ENCODE data around the gene CALM1.

Gene CALM1

DNA sequence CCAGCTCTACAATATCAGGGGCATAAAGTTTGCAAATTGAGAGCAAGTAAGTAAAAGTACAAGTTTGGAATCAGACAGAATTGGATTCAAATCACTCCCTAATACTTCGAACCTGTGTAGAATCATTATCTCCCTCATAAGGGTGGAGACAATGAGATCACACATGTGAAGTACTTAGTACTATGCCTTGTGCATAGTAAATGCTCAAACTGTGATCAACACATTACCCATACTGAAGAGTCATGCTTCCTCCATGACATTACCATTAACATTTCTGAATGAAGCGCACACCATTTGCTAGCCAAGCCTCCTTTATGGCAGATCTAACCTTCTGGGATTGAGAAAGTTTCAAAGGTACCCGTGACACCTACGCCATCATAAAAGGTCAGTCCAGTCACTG is 38.5 kb upstream of the CALM1 start:
- TF ChIP-seq, protein P1, sequence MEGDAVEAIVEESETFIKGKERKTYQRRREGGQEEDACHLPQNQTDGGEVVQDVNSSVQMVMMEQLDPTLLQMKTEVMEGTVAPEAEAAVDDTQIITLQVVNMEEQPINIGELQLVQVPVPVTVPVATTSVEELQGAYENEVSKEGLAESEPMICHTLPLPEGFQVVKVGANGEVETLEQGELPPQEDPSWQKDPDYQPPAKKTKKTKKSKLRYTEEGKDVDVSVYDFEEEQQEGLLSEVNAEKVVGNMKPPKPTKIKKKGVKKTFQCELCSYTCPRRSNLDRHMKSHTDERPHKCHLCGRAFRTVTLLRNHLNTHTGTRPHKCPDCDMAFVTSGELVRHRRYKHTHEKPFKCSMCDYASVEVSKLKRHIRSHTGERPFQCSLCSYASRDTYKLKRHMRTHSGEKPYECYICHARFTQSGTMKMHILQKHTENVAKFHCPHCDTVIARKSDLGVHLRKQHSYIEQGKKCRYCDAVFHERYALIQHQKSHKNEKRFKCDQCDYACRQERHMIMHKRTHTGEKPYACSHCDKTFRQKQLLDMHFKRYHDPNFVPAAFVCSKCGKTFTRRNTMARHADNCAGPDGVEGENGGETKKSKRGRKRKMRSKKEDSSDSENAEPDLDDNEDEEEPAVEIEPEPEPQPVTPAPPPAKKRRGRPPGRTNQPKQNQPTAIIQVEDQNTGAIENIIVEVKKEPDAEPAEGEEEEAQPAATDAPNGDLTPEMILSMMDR (conservative IDR thresholded peaks at IDR 0.05) = no peak
- no peak for TF ChIP-seq ZFX (IDR thresholded peaks at IDR 0.05)
- H3K27ac ChIP-seq = no peak overlapping the region

DNA sequence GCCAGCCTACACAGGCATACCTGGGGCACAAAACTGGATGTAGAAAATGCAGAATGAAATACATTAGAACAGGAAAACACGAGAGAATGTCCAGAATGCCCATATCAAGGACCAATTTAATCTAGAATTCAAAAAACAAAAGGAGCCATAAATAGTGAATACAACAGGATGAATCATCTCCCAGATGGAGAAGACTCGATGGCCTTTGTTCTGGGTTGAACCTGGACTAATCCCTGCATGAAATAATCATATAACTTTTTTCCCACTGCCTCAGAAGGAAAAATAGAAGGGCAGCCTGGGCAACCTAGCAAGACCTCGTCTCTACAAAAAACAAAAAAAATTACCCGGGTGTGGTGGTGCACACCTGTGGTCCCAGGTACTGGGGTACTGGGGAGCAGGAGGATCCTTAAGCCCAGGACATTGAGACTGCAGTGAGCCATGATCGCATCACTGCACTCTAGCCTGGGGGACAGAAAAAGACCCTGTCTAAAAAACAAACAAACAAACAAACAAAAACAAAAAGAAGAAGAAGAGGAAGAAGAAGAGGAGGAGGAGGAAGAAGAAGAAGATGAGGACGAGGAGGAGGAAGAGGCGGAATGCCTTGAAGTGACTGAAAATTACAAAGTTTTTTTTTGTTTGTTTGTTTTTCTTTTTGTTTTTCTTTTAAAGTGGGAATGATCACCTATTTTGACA is 34.8 kb upstream of the CALM1 start:
- no peak overlapping the region for H3K27ac ChIP-seq
- no peak for TF ChIP-seq ZFX (IDR thresholded peaks at IDR 0.05)
- TF ChIP-seq, protein P1 (conservative IDR thresholded peaks at IDR 0.05) = no peak

DNA sequence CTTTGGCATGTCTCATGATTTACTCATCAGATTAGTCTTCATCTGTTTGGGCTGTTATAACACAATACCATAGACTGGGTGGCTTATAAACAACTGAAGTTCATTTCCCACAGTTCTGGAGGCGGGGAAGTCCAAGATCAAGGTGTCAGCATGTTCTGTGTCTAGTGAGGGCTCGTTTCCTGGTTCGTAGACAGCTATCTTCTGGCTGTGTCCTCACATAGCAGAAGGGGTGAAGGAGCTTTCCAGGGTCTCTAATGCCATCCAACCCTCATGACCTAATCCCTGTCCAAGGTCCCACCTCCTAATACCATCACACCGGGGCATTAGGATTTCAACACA is 34.3 kb upstream of the CALM1 start:
- TF ChIP-seq, protein P1 (conservative IDR thresholded peaks at IDR 0.05) = no peak
- TF ChIP-seq ZFX (IDR thresholded peaks at IDR 0.05) = no peak
- H3K27ac ChIP-seq = no peak overlapping the region

DNA sequence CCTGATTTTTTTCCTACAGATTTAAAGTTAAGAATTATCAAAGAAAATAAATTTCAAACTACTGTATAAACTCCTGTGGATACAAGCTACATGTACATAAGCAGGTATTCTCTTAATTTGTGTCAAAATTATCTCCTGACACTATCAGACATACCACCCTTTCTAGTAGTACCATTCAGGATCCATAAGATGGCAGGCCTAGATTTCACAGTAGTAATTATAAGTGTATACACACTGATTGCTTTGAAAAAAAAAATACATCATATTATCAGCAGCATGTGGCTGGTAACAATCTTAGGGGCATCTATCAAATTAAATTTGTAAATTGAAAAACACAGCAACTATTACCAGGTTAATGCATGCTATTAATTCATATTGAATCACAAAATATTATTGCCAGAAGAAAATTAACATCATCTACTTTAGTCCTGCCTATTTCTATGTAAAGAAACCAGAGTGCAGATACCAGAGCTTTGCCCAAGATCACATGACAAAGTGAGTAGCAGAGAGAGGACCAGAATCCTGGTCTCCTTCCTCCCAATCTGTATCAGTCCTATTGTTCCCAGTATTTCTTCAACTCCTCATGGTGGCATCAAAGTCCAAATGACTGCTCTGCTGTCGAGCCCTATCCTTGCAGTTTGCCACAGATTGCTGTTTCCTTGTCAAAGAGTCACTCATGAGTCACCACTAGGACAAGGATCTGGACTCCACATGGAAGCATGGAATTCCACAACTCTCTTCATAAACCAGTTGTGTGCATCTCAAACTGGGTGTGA is 27.7 kb upstream of the CALM1 start:
- no peak for TF ChIP-seq ZFX (IDR thresholded peaks at IDR 0.05)
- TF ChIP-seq, protein P1 (conservative IDR thresholded peaks at IDR 0.05) = peak; percentile 15
- no peak overlapping the region for H3K27ac ChIP-seq

- H3K27ac ChIP-seq = no peak overlapping the region
- TF ChIP-seq, protein P1 (conservative IDR thresholded peaks at IDR 0.05) = no peak
- no peak for TF ChIP-seq ZFX (IDR thresholded peaks at IDR 0.05)
Measured at GRCh38 chr14:90373887-90374286, 22.9 kb upstream of the CALM1 start.

DNA sequence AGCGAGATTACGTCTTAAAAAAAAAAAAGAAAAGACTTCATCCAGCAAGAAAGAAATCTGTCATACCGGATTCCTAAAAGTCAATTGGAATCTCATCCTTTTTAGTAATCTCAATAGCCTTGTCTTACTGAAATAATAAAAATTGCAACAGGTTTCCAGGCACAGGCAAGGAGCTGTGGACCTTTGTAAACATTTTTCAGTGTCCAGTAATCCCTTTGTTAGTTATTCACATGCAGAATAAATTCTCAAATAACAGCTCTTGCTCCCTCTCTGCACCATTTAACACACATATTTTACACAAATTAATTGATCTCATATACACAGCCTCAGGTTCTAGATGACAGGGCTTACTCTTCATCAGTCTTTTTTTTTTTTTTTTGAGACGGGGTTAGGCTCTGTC is 22.0 kb upstream of the CALM1 start:
- TF ChIP-seq ZFX (IDR thresholded peaks at IDR 0.05) = no peak
- TF ChIP-seq, protein P1 (conservative IDR thresholded peaks at IDR 0.05) = no peak
- H3K27ac ChIP-seq = no peak overlapping the region

DNA sequence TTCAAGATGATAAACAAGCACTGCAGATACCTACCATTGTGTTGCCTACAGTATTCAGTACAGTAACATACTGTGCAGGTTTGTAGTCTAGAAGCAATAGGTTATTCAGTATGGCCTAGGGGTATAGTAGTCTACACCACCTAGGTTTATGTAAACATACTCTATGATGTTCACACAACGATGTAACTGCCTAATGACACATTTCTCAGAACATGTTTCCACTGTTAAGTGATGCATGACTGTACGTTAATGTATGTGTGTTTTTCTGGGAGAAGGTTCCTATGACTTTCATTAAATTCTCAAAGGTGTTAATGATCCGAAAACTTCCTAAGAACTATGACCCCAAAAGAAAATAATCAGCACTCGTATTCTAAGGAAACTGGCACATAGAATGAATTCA is 20.9 kb upstream of the CALM1 start:
- TF ChIP-seq, protein P1 (conservative IDR thresholded peaks at IDR 0.05) = no peak
- TF ChIP-seq ZFX (IDR thresholded peaks at IDR 0.05) = no peak
- no peak overlapping the region for H3K27ac ChIP-seq
